Mononuclear cell (primary cell): ENCODE results near the gene CA12. TPM values are rescaled to one million over a fixed set of nuclear protein-coding genes. Genes with fewer than 3 reads are reported as not detected.
"Not testable (repeated sequence)": the region's sequence is repeated elsewhere in the genome, so short reads cannot be mapped to it uniquely, and the experiment has no call there.

Experiments used
- H3K27me3 ChIP-seq: 2 replicates; pipeline ENCODE4 v1.6.0; 2011; ENCODE audit warnings: low read length, control low read depth; ENCODE audit not compliant: insufficient read depth
- H3K4me1 ChIP-seq: 2 replicates; pipeline ENCODE4 v1.5.1; 2011; ENCODE audit warnings: mild to moderate bottlenecking, low read length, control low read depth; ENCODE audit not compliant: insufficient read depth
- H3K4me3 ChIP-seq: 2 replicates; pipeline ENCODE4 v1.5.1; 2011; ENCODE audit warnings: mild to moderate bottlenecking, low read length, moderate library complexity
- H3K9me3 ChIP-seq: 2 replicates; pipeline ENCODE4 v1.5.1; 2011; ENCODE audit warnings: low read depth, mild to moderate bottlenecking, control low read depth, low read length
- total RNA-seq: library from RNA; depleted of rRNA; stranded (reverse); fragments of >200 nt; gene quantifications from one replicate; pipeline ENCODE4 v1.2.3, GENCODE V29; 2012

CA12 gene
- total RNA-seq, 1 donor: not detected

- no peaks in the 10 kb centered on the region for H3K27me3 ChIP-seq
- no peaks in the 10 kb centered on the region for H3K9me3 ChIP-seq
- H3K4me1 ChIP-seq: peaks cover 10% of the 10 kb centered on the region
- no peak overlapping the region for H3K4me3 ChIP-seq
These were observed 36.3 kb downstream of the CA12 start for GRCh38 chr15:63345391-63345752.

- Histone ChIP-seq H3K4me1 (peaks cover 10% of the 10 kb centered on the region), H3K4me3 (no peak overlapping the region), H3K9me3 (no peaks in the 10 kb centered on the region), H3K27me3 (no peaks in the 10 kb centered on the region)
These were observed 36.8 kb downstream of the CA12 start for GRCh38 chr15:63344731-63345390.

- not testable (repeated sequence) for H3K4me1 ChIP-seq, H3K9me3 ChIP-seq, H3K27me3 ChIP-seq, H3K4me3 ChIP-seq
These were observed 38.6 kb downstream of the CA12 start for GRCh38 chr15:63342996-63343562.

- H3K4me3 ChIP-seq: no peak overlapping the region
- H3K4me1 ChIP-seq: no peaks in the 10 kb centered on the region
- no peaks in the 10 kb centered on the region for H3K9me3 ChIP-seq
- no peaks in the 10 kb centered on the region for H3K27me3 ChIP-seq
These were observed 39.7 kb downstream of the CA12 start for GRCh38 chr15:63341898-63342297.

GRCh38 chr15:63340878-63341277, 40.8 kb downstream of the CA12 start:
- Histone ChIP-seq H3K4me3 (no peak overlapping the region), H3K4me1 (no peaks in the 10 kb centered on the region), H3K27me3 (no peaks in the 10 kb centered on the region), H3K9me3 (no peaks in the 10 kb centered on the region)

- H3K4me3 ChIP-seq: no peak overlapping the region
- H3K4me1 ChIP-seq: no peaks in the 10 kb centered on the region
- H3K27me3 ChIP-seq: no peaks in the 10 kb centered on the region
- no peaks in the 10 kb centered on the region for H3K9me3 ChIP-seq
These were observed 41.3 kb downstream of the CA12 start for GRCh38 chr15:63340353-63340752.

GRCh38 chr15:63339836-63340235, 41.8 kb downstream of the CA12 start:
- Histone ChIP-seq H3K4me3 (no peak overlapping the region), H3K9me3 (no peaks in the 10 kb centered on the region), H3K27me3 (no peaks in the 10 kb centered on the region), H3K4me1 (no peaks in the 10 kb centered on the region)

GRCh38 chr15:63339006-63339766, 42.5 kb downstream of the CA12 start:
- no peaks in the 10 kb centered on the region for H3K9me3 ChIP-seq
- no peaks in the 10 kb centered on the region for H3K27me3 ChIP-seq
- no peaks in the 10 kb centered on the region for H3K4me1 ChIP-seq
- no peak overlapping the region for H3K4me3 ChIP-seq

GRCh38 chr15:63338170-63338569, 43.5 kb downstream of the CA12 start:
- no peaks in the 10 kb centered on the region for H3K4me1 ChIP-seq
- no peaks in the 10 kb centered on the region for H3K27me3 ChIP-seq
- no peak overlapping the region for H3K4me3 ChIP-seq
- H3K9me3 ChIP-seq: no peaks in the 10 kb centered on the region

GRCh38 chr15:63337046-63337445, 44.6 kb downstream of the CA12 start:
- Histone ChIP-seq H3K4me3 (no peak overlapping the region), H3K9me3 (no peaks in the 10 kb centered on the region), H3K4me1 (no peaks in the 10 kb centered on the region), H3K27me3 (no peaks in the 10 kb centered on the region)

- Histone ChIP-seq H3K4me3 (no peak overlapping the region), H3K9me3 (no peaks in the 10 kb centered on the region), H3K4me1 (no peaks in the 10 kb centered on the region), H3K27me3 (no peaks in the 10 kb centered on the region)
These were observed 46.0 kb downstream of the CA12 start for GRCh38 chr15:63335543-63336240.

GRCh38 chr15:63334821-63335220, 46.8 kb downstream of the CA12 start:
- Histone ChIP-seq H3K9me3 (no peaks in the 10 kb centered on the region), H3K4me3 (no peak overlapping the region), H3K27me3 (no peaks in the 10 kb centered on the region), H3K4me1 (no peaks in the 10 kb centered on the region)

- Histone ChIP-seq H3K9me3 (no peaks in the 10 kb centered on the region), H3K27me3 (no peaks in the 10 kb centered on the region), H3K4me1 (no peaks in the 10 kb centered on the region), H3K4me3 (no peak overlapping the region)
These were observed 49.1 kb downstream of the CA12 start for GRCh38 chr15:63332367-63333124.

- Histone ChIP-seq H3K4me3 (no peak overlapping the region), H3K27me3 (no peaks in the 10 kb centered on the region), H3K9me3 (no peaks in the 10 kb centered on the region), H3K4me1 (no peaks in the 10 kb centered on the region)
These were observed 50.2 kb downstream of the CA12 start for GRCh38 chr15:63331456-63331855.

- no peaks in the 10 kb centered on the region for H3K4me1 ChIP-seq
- no peaks in the 10 kb centered on the region for H3K27me3 ChIP-seq
- H3K4me3 ChIP-seq: no peak overlapping the region
- H3K9me3 ChIP-seq: no peaks in the 10 kb centered on the region
These were observed 50.7 kb downstream of the CA12 start for GRCh38 chr15:63330926-63331325.
